ENCODE data around the gene NAT10.

- TF ChIP-seq EZH2 (IDR thresholded peaks at IDR 0.05) = no peak
- no peak for TF ChIP-seq POLR2AphosphoS5 (IDR thresholded peaks at IDR 0.05; ENCODE audit: borderline replicate concordance, low read depth, low read length)
These were observed 57.4 kb downstream of the NAT10 start for GRCh38 chr11:34162856-34163255.

Data from SK-N-MC (cell line).